Fibroblast of skin of back (primary cell): ENCODE data around the gene SLC25A53. TPM values are rescaled to one million over a fixed set of nuclear protein-coding genes. Genes with fewer than 3 reads are reported as not detected.

Source experiments
- DNase-seq: peaks from one replicate; pipeline ENCODE4 v3.0.0-alpha.2; 2013
- polyA plus RNA-seq, 2 experiments: library from polyadenylated mRNA; unstranded; fragments of 120-200 nt; gene quantifications; one replicate each; pipeline ENCODE4 v1.2.1, GENCODE V29; 2013; ENCODE audit not compliant: insufficient read length in 2 of 2

Gene SLC25A53, protein sequence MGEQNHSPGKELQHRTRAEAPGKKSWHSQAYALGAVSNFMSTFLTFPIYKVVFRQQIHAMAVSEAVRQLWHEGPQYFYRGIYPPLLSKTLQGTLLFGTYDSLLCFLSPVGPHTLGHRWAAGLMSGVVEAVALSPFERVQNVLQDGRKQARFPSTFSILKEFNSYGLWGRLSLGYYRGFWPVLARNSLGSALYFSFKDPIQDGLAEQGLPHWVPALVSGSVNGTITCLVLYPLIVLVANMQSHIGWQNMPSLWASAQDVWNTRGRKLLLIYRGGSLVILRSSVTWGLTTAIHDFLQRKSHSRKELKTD
- polyA plus RNA-seq (2013, experiment 1 of 2; ENCODE audit: insufficient read length): 3.1 TPM
- polyA plus RNA-seq (2013, experiment 2 of 2; ENCODE audit: insufficient read length): 3.8 TPM

DNA sequence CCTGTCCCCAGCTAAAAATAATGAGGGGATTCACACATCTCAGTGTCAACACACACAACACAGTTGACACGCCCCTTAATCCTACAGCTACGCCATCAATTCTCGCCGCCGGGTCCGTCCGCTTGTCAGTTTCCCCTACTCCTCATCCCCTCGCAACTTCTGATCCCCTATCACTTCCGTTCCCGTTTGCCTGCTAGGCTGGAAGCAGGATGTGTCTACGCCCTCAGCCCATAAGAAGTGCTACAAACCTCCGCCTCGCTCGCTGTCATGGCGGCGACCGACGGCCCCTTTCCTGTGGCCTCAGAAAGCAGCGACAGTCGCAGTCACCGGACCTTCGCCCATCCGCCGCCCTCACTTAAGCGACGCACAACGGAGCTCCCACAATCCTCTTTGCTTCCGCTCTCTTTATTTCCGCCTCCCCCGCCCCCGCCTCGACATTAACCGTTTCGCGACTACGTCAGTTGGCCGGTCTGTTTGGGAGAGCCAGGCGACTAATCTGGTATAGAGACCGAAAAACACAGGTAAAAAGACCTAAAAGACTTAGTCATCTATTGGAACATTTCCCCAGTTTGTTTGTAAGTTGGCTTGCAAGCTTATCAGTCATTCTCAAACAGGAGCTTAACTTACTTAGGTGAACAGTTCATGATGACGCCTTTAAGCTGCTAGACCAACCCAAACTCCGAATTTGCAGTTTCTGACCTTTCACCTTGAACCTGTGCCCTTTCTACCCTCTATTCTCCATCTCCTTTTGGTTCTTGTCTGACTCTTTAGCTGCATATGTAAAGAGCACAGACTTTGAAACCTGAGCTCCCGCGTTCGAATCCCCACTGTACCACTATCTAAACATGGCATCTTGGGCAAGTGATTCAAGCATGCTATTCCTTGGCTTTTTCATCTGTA, at the start of gene SLC25A53:
SLC25A53 (minus strand) TSS at position 380 of the 900 bp plus-strand sequence. CDS start 51,752 bp downstream, outside the sequence.
- peak; percentile 81 for DNase-seq

DNA sequence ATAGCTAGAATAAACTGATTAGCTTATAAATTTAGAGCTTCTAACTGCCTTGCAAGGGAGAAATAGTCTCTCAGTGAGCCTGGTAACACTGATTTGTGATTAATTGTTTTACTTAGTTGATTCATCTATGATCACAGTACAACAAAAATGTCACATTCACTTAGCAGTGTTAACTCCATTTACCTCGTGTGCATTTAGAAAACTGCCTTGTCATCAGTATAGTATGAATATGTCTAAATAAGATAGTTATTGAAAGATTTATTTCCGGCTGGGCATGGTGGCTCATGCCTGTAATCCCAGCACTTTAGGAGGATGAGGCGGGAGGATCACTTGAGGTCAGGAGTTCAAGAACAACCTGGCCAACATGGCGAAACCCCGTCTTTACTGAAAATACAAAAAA, 48.7 kb upstream of the SLC25A53 start:
- no peak for DNase-seq

DNA sequence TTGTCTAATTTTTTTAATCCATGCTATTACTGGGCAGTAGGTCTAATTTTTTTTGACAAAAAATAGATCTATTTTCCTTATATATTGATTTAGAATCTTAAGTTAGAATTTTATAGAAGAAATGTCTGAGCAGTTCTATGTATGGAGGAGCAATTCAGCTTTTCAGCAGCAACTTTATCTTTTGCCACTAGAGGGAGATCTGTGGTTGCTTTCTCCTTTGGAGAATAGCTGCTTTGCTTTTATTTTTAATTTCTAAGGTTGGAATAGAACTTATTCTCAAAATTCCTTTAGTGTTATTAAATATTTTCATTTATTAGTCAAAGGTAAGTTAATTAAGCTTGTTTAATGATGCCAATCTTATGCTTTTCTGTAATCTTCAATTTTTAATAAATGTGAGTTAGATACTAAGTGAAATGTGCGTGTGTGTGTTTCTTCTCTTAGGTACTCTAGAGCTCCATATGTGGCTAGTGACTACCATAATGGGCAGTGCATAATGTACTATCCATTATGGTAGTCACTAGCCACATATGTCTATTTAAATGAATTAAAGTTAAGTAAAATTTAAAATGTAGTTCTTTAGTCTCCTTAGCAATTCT, 38.8 kb upstream of the SLC25A53 start:
- peak; percentile 19 for DNase-seq

DNA sequence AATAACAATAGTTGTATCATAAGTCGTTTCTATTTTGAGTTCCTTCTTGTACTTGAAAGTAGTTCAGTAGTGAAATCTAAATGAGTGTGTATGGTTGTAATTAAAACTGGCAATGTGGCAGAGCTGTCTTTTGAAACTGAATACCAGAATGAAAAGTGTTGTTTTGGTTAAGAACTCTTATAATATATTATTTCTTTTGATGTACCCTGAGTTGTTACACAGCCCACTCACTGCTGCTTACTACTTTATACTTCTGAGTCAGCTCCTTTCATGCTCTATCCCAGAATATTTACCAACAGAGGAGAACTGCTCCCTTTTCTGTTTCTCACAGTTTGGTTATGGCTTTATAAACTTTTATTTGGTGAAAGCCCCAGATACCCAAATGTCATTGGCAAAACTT, 38.2 kb upstream of the SLC25A53 start:
- DNase-seq: no peak

DNA sequence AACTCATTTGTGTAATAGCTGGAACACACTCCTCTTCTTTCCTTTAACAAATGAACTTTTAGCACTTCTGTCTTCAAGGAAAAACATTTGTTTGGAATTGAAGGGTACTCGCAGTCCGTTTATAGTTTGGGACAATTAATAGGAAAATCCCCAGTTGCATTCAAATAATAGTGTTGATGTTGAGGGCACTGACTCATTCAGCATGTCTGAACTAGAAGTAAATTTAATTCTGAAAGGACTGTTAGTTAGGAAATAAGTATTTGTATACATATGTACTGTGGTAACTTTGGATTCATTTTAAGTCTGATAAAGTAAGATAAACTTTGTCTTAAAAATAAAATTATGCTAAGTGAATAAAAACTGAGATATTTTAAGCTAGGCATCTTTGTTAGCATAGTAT, 36.7 kb upstream of the SLC25A53 start:
- no peak for DNase-seq

DNA sequence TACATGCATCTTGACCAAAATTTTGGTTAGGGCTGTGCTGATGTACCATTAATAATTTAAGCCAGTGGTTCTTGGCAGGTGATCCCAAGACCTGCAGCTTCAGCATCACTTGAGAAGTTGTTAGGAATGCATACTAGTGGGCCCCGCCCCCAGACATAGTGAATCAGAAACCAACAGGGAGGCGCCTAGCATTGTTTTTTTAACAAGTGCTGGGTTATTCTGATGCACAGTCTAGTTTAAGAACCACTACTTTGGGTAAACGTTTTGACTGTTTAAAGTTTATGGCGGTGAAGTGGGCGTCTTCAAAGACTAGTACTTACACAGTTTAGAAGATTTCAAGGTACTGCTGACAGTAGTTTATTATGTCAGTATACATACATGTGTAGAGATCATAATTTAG, 33.0 kb upstream of the SLC25A53 start:
- DNase-seq: no peak

DNA sequence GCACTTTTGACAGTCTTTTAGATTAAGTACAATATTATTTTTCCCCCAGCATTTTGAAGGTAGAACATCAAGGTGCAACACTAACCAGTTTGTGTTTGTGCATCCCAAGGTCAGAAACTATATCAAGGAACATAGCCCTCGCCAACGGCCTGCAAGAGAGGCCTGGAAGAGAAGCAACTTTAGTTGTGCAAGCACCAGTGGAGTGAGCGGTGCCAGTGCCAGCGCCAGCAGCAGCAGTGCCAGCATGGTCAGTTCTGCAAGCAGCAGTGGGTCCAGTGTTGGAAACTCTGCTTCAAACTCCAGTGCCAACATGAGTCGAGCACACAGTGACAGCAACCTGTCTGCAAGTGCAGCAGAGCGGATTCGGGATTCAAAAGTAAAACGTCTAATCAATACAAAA, 31.1 kb upstream of the SLC25A53 start:
- DNase-seq: no peak

DNA sequence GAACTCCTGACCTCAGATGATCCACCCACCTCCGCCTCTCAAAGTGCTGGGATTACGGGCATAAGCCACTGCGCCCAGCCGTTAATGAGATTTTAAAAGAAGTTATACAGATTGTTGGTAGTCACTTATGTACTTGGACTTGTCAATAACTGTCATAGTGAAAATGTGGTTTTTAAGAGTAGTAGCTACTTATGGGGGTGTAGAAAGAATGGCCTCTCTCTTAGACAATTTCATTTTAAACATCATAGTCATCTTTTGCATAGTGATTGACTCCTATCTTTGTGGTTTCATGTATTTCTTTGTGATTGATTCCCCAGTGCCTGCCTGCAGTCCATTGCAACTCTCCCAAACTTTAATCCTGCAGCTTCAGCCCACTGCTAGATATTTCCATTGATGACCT, 26.9 kb upstream of the SLC25A53 start:
- no peak for DNase-seq

DNA sequence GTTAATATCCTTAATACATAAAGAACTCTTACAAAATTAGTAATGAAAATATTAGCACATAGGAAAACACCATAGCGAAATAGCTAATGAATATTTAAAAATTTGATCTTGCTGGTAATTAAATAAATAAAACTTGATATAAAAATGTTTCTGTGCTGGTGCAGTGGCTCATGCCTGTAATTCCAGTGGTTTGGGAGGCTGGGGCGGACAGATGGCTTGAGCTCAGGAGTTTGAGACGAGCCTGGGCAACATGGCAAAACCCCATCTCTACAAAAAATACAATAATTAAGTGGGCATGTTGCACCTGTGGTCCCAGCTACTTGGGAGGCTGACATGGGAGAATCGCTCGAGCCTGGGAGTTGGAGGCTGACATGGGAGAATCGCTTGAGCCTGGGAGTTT, 17.0 kb upstream of the SLC25A53 start:
- no peak for DNase-seq

DNA sequence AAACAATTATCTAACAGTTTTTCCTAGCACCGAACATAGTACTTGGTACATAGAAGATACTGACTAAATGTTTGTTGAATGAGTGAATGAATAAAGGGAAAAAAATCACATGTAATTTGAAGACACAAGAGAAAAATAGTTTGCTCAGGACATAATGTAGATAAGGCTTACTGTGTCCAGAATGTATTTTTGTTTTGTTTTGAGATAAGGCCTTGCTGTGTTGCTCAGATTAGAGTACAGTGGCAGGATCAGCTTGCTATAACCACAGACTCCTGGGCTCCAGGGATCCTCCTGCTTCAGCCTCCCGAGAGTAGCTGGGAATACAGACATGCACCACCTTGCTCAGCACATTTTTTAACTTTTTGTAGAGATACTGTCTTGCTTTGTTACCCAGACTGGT, 16.0 kb upstream of the SLC25A53 start:
- peak; percentile 26 for DNase-seq

DNA sequence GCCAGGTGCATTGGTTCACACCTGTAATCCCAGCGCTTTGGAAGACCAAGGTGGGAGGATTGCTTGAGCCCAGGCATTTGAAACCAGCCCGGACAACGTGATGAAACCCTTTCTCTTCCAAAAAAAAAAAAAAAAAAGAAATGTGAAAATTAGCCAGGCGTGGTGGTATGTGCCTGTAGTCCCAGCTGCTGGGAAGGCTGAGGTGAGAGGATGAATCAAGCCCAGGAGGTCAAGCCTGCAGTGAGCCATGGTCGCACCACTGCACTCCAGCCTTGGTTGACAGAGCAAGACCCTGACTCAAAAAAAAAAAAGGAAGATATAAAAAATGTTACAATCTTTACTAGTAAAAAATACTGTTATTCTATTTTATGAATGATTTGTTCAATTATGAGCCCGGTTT, 15.3 kb upstream of the SLC25A53 start:
- no peak for DNase-seq

DNA sequence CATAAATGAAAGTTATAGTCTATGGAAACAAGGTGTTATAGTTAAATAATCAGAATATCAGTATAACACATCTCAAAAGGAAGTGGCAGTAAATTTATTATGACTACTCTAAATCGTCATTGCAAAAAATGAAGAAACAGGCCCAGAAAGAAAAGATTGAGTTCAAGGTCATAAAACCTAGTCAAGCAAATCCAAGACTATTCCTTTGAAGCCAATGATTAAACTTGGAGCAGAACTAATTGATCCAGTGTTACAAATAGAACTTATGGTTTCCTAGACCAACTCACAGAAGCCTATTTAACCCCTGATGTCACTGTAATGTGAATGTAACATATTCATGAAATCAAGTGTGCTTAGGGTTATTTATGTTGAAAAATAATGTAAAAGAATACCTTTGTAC, 11.3 kb upstream of the SLC25A53 start:
- DNase-seq: no peak

DNA sequence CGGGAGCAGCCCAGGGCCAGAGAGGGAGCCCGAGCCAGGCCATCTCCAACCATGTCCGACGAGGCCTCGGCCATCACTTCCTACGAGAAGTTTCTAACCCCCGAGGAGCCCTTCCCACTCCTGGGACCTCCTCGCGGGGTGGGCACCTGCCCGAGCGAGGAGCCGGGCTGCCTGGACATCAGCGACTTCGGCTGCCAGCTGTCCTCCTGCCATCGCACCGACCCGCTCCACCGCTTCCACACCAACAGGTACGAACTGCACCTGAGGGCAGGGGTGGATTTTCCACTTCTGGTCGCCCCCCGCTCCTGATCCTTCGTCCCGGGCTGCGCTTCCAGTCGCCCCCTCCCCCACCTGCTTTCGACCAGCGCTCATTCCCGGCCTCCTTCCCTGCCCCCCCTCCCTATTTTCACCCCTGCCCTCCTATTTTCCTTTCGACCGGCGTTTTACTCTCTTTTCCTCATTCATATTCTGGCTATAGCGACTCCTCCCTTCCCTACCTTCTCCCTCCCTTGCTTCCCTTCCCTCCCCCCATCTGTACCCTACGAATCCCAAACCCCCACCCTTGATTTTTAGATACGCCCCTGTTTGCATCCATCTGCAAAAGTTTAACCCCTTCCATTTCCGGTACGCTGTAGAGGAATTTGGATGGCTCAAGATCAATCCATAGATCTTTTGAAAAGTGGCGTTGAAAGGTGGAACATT, 10.1 kb upstream of the SLC25A53 start:
- no peak for DNase-seq

DNA sequence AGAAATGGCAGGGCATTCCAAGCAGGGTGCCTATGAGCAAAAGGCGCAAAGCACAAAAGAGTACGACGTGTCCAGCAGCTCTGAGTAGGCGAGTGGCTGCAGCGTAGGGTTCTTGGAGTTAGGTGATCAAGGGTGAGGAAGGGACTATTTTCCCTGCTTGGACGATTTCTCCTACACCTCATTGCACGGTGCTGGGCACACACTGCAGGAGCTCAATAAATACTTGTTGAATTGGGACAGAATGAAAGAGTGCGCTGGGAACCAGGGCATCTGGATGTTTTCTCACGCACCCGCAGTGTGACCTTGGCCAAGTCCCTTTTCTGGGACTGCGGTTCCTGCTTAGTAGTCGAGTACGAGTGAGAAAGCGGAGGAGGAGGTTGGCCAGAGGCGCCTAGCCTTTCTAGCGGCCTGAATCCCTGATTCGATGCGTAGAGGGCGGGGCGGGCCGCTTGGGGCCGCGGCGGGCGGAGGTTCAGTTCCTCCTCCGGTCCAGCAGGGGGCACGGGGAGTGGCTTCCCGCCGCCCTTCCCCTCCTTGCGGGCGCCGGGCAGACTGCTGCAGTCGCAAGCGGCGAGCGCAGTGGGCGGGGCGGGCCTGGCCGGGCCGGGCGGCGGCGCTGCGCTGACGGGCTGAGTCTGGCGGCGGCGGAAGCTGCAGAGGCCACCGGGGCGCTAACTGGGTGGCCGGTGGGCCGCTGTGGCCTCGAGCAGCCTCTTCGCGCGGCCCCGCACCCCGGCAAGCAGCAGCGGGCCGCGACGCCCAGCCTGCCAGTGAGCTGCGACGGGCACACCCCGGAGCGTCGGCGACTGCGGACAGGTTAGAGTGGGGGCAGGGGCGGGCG, 9.3 kb upstream of the SLC25A53 start, which contains the start of gene FAM199X:
FAM199X (plus strand) TSS at position 560 of the 841 bp plus-strand sequence. CDS start 333 bp downstream, outside the sequence.
- peak; percentile 81 for DNase-seq

DNA sequence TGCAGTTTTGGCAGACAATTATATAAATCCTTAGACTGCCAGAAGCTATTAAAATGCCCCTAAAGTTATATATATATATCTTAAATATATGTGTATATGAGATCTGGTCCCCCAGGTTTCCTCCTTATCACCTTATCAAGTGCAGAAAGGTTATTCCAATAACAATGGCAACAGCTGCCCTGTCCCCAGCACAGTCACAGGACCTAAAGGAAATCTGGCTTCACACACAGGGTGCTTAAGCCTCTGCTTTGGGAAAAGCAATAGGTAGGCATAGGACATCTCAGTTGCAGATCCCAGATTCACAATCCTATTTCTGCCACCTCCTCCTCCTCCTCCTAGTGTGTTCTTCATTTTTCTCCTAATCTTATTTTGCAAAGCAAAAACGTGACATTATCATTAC, 5.8 kb downstream of the SLC25A53 start:
- no peak for DNase-seq

DNA sequence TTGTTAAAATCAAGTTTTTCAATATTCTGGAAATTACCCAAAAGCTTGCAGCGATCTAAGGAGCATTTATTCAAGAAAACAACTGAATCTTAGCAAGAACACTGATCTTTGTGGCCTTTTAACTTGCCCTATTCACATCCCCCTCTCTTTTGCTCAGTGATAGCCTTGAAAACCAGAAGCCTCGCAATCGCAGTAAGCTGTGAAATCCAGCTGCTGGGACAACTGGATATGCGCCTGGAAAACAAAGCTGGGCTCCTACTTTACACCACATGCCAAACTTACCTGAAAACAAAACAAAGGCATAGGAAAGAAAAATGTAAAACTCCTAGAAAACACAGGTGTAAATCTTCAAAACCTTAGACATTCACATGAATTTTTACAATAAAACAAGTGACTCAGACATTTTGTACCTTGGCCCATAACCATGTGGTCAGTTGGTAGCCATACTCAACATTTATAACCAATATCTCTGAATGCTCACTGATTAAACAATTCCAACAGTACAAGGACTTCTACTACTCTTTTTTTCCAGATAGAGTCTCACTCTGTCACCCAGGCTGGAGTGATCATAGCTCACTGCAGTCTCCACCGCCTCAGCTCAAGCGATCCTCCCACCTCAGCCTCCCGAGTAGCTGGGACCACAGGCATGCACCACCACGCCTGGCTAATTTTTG, 15.6 kb downstream of the SLC25A53 start:
- DNase-seq: no peak

DNA sequence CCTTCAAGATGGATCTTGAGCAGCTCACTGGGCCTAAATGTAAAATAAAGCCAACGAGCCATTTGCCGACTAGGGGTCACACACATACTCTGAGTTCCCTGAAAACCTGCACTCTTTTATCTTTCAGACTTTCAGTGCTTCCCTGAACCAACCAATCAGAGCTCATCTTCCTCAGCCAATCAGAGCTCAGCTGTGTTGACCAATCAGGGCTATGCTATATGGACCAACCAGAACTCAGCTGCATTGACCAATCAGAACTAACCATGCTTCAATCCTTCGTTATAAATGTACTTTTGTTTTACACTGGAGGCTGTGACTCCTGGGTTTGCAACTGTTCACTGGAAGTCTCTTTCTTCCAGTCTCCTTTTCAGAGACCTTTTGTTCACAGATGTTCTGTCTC, 19.3 kb downstream of the SLC25A53 start:
- DNase-seq: peak; percentile 16

DNA sequence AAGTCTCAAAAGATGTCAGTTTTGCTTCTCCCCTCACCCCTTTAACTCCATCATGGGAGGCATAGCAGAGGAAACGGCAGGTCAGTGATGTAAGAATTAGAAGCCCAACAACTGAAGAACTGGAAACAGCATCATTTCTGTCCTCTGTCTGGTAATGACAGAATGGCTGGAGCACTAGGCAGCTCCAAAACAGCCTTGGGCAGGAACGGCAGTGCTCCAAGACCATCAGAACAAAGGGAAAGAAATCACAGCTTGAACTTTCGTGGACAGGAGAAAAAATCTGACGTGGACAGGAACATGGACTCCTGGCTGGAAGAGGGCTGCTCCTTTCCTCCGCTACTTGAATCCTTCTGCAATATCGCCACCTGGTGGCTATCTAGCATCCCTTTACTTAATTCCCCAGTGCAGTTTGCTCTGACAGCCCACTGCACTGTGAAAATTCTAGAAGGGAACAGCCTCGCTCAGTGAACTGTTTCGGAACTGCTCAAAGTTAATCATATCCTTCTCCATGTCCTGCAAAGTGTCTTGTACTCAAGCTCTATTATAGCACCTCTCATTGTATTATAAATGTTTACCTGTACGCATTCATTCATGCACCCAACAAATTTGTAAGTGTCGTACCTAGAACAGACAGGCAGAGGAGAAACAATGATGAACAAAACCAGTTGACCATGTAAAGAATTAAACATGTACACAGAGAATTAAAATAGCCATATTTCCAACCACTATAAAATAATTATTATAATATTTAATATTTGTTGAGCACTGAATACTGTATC, 20.4 kb downstream of the SLC25A53 start:
- peak; percentile 77 for DNase-seq

DNA sequence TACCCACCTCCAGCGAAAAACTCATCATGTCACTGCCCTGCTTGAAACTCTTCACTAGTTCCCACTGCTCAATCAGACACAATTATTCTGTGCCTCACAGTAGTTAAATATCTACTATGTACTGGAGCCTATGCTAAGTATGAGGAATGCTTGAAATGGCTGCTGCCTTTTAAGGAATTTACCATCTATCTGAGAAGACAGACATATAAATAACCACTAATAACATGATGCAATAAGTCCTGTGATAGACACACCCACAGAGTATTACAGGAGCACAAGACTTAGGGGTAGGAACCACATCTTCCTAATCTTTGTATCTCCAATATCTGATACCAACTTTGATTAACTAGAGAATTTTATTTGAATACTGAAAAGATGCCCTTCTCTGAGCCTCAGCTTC, 21.1 kb downstream of the SLC25A53 start:
- DNase-seq: peak; percentile 14
